ENCODE measurements around the gene SIPA1L2. TPM values are rescaled to one million over a fixed set of nuclear protein-coding genes. Genes with fewer than 3 reads are reported as not detected.
"Not testable (repeated sequence)": the region's sequence is repeated elsewhere in the genome, so short reads cannot be mapped to it uniquely, and the experiment has no call there.

The SIPA1L2 gene
- polyA plus RNA-seq, 3 donors: 29.6 to 35.6 (median 30.8) TPM

DNA sequence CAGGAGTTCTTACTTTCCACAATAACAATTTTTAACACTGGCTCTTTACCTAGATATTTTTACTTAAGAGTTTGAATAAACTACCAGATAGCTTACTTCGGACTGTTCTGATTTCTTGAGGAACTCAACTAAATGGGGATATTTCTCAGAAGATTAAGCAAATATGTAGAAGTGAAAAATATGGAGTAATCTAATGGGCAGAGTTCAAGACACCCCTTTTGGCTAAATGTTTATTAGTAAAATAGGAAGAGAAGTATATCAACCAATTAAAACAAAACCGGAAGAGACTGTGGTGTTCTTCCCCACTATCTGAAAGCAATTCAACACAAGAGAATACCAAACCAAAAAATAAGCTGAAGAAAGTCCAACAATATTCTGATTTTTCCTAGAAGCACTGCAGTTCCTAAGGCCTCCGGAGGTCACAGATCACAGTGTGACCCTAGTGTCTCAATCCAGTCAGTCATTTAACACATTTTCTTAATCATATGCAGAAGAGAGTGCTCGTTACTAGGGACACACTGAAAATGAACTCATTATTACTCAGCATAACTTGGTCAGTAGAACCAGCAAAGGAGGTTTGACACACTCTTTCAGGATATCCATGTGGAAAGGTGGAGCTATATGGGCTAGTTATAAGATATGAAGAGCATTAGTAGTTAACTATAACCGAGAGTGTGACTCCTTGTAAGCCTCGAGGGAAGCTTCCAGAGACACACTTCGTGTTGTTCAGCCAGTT is 5.2 kb downstream of the SIPA1L2 start:
- DNase-seq (ENCODE audit: extremely low read depth in 1 of 11, low read depth in 9 of 11, low spot score in 4 of 11): no peak

- DNase-seq (ENCODE audit: extremely low read depth in 1 of 11, low read depth in 9 of 11, low spot score in 4 of 11): no peak
These were observed 7.0 kb downstream of the SIPA1L2 start for GRCh38 chr1:232622981-232623380.

DNA sequence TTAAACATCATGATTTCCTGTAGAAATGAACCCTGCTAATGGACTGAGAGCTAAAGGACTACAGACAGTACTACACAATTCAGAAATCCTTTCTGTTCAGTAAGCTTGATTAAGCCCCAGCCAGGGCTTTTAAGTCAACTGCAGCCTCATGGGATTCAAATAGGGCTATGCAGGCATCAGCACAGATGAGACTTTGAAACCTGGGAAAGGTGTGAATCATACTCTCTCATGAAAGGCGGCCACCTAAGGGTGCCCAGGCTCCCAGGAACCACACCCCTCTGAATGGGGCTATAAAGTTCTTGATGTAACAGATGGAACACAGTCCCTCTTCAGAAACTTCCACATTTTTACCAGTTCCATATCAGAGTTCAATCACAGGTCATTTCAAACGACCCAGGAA is 7.6 kb downstream of the SIPA1L2 start:
- DNase-seq (ENCODE audit: extremely low read depth in 1 of 11, low read depth in 9 of 11, low spot score in 4 of 11): no peak

DNA sequence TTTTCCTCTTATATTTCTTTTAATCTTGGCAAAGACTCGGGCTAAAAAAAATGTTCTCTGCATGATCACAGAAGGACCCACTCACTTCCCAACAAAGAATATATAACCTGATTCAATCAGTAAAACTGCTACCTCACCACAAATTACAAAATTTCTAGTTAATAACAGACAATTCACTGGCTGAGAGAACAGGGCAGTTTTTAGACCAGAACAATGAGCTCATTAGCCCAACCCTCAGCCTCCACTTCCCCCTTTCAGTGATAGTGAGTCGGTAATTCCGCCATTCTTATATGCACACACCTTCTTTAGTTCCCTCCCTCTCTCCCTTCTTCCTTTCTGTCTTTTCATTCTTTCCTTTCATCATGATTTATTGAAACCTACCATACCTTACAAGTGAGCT is 8.9 kb downstream of the SIPA1L2 start:
- DNase-seq (ENCODE audit: extremely low read depth in 1 of 11, low read depth in 9 of 11, low spot score in 4 of 11): no peak

DNA sequence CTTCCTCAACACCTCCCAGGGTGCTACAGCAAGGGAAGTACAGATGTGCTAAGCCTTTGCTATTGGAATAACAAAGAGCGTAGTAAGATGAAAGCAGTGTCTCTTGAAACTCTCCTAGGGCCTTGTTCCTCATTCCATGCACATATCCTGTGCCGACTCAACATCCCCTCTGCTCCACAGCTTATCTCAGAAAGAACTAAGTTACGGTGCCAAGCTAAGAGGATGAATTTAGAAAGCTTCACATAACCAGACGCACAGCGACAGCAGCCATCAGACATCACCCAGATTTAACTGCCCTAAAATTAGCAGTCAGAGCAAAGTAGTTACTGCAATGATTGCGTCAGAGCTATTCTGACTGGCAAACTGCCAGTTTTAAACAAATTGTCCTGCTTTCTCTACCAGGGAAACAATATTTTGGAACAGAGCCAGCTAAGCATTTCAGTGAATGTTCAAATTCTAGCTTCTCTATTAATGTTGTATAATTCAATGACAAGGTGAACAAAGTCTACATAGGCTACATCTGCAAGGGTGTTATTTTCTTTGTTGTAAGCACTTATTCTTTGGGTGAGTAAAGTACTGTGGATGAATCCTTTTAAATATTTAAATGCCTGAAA is 9.5 kb downstream of the SIPA1L2 start:
- DNase-seq (ENCODE audit: extremely low read depth in 1 of 11, low read depth in 9 of 11, low spot score in 4 of 11): peak in 6 of 11 donors; percentile 60 to 83 (median 74)

DNA sequence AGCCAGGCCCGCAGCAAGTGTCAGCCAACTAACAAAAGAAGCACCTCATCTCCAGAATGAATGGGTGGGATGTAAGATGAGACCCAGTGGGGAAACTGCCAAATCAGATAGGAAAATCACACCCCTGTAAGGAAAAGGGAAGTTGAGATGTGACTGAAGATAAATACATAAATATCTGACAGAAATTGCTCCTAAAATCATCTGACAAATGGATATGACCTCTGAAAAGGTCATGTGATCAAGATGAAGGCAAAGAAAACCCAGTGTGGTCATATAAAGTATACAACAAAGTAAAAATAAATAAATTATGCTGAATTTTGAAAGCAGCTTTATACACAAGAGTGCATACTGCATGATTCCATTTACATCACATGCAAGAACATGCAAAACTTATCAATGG is 12.7 kb downstream of the SIPA1L2 start:
- no peak for DNase-seq (ENCODE audit: extremely low read depth in 1 of 11, low read depth in 9 of 11, low spot score in 4 of 11)

- DNase-seq (ENCODE audit: extremely low read depth in 1 of 11, low read depth in 9 of 11, low spot score in 4 of 11): no peak
These were observed 14.6 kb downstream of the SIPA1L2 start for GRCh38 chr1:232615306-232615800.

- DNase-seq (ENCODE audit: extremely low read depth in 1 of 11, low read depth in 9 of 11, low spot score in 4 of 11): no peak
These were observed 15.1 kb downstream of the SIPA1L2 start for GRCh38 chr1:232614811-232615210.

GRCh38 chr1:232613752-232614381 is 16.1 kb downstream of the SIPA1L2 start:
- peak in 2 of 11 donors; percentile 44 to 51 for DNase-seq (ENCODE audit: extremely low read depth in 1 of 11, low read depth in 9 of 11, low spot score in 4 of 11)

DNA sequence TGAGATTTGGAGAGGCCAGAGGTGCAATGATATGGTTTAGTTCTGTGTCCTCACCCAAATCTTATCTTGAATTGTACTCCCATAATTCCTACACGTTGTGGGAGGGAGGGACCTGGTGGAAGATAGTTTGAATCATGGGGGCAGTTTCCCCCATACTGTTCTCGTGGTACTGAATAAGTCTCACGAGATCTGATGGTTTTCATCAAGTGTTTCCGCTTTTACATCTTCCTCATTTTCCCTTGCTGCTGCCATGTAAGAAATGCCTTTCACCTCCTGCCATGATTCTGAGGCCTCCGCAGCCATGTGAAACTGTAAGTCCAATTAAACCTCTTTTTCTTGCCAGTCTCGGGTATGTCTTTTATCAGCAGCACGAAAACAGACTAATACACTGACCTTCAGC is 17.1 kb downstream of the SIPA1L2 start:
- not testable (repeated sequence) for DNase-seq (ENCODE audit: extremely low read depth in 1 of 11, low read depth in 9 of 11, low spot score in 4 of 11)

DNA sequence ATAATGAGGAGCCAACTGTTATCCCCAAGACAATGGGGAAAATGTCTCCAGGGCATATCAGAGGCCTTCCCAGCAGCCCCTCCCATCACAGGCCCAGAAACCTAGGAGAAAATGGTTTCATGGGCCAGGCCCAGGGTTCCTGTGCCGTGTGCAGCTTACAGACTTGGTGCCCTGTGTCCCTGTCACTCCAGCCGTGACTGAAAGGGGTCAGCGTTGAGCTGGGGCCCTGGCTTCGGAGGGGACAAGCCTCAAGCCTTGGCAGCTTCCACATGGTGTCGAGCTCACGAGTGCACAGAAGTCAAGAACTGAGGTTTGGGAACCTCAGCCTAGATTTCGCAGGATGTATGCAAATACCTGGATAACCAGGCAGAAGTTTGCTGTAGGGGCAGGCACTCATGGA is 18.1 kb downstream of the SIPA1L2 start:
- no peak for DNase-seq (ENCODE audit: extremely low read depth in 1 of 11, low read depth in 9 of 11, low spot score in 4 of 11)

- DNase-seq (ENCODE audit: extremely low read depth in 1 of 11, low read depth in 9 of 11, low spot score in 4 of 11): not testable (repeated sequence)
These were observed 18.8 kb downstream of the SIPA1L2 start for GRCh38 chr1:232610902-232611745.

GRCh38 chr1:232610192-232610901 is 19.6 kb downstream of the SIPA1L2 start:
- DNase-seq (ENCODE audit: extremely low read depth in 1 of 11, low read depth in 9 of 11, low spot score in 4 of 11): no peak

DNA sequence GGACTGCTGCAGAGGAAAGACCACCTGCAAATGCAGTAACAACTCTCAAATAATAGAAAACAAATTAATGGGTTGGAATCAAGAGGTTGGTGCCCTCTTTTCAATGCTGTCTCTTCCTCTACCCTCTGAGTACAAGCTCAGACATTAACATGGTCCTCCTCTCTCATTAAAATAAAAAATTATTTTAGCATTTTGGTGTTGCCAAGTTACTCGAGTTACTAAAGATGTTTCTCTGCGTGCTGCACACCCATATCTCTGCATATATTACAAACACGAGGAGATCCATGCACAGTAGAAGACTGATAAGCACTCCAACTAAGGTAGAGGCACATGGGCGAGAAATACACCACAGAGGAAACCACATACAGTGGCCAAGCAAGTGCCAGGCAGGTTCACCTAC is 21.5 kb downstream of the SIPA1L2 start:
- no peak for DNase-seq (ENCODE audit: extremely low read depth in 1 of 11, low read depth in 9 of 11, low spot score in 4 of 11)

GRCh38 chr1:232602622-232603021 is 27.3 kb downstream of the SIPA1L2 start:
- no peak for DNase-seq (ENCODE audit: extremely low read depth in 1 of 11, low read depth in 9 of 11, low spot score in 4 of 11)

- no peak for DNase-seq (ENCODE audit: extremely low read depth in 1 of 11, low read depth in 9 of 11, low spot score in 4 of 11)
These were observed 29.3 kb downstream of the SIPA1L2 start for GRCh38 chr1:232600424-232601258.

GRCh38 chr1:232599178-232600041 is 30.5 kb downstream of the SIPA1L2 start:
- DNase-seq (ENCODE audit: extremely low read depth in 1 of 11, low read depth in 9 of 11, low spot score in 4 of 11): no peak

Data from renal cortex interstitium (tissue), 11 donors.